Sigmoid colon (tissue), 4 donors: ENCODE data around the gene NOMO2.
"Not testable (repeated sequence)": the region's sequence is repeated elsewhere in the genome, so short reads cannot be mapped to it uniquely, and the experiment has no call there.

Experiments
- CTCF ChIP-seq, 4 experiments: fragments of 450-650 bp in 3 of 4; fragments of 200-600 bp in 1 of 4; IDR thresholded peaks; one replicate each; pipeline ENCODE4 v1.5.1; 2016 to 2019; ENCODE audit warnings: antibody characterized with exemption in 4 of 4, mild to moderate bottlenecking in 3 of 4, moderate library complexity in 2 of 4
- EP300 ChIP-seq, 4 donors: sonication (generic); formaldehyde crosslinking; IDR thresholded peaks; one replicate each; pipeline ENCODE4 v1.6.1; 2017; ENCODE audit warnings: antibody characterized with exemption in 4 of 4
- POLR2A ChIP-seq, 2 donors: fragments of 450-650 bp; IDR thresholded peaks; one replicate each; pipeline ENCODE4 v1.6.1; 2016; ENCODE audit warnings: antibody characterized with exemption in 2 of 2, mild to moderate bottlenecking in 2 of 2, moderate library complexity in 2 of 2
- POLR2AphosphoS5 ChIP-seq, 4 donors: sonication (generic); formaldehyde crosslinking; IDR thresholded peaks; one replicate each; pipeline ENCODE4 v1.6.1; 2017; ENCODE audit warnings: antibody characterized with exemption in 4 of 4

GRCh38 chr16:18560416-18561220, 1.3 kb downstream of the NOMO2 start:
- not testable (repeated sequence) for TF ChIP-seq CTCF, POLR2A, POLR2AphosphoS5, EP300 (IDR thresholded peaks at IDR 0.05)
